HEK293T (cell line): Measurements from ENCODE around the gene CCL3.

Source experiments
- ARNT ChIP-seq: fragments of 450-650 bp; IDR thresholded peaks from 2 replicates; pipeline ENCODE4 v1.6.1; 2017; ENCODE audit warnings: mild to moderate bottlenecking
- BHLHE40 ChIP-seq: fragments of 450-650 bp; IDR thresholded peaks from 2 replicates; pipeline ENCODE4 v1.6.1; 2016; ENCODE audit warnings: mild to moderate bottlenecking, moderate library complexity, borderline replicate concordance
- CTBP1 ChIP-seq: fragments of 450-650 bp; IDR thresholded peaks from 2 replicates; pipeline ENCODE4 v1.6.1; 2016; ENCODE audit warnings: borderline replicate concordance
- ELF4 ChIP-seq: fragments of 450-650 bp; IDR thresholded peaks from 2 replicates; pipeline ENCODE4 v1.6.1; 2017; ENCODE audit warnings: antibody characterized with exemption
- FOXA1 ChIP-seq: fragments of 450-650 bp; IDR thresholded peaks from 2 replicates; pipeline ENCODE4 v1.6.1; 2016; ENCODE audit warnings: mild to moderate bottlenecking
- FOXK2 ChIP-seq: fragments of 450-650 bp; IDR thresholded peaks from 2 replicates; pipeline ENCODE4 v1.6.1; 2016; ENCODE audit warnings: mild to moderate bottlenecking
- FOXM1 ChIP-seq: fragments of 450-650 bp; IDR thresholded peaks from 2 replicates; pipeline ENCODE4 v1.6.1; 2017; ENCODE audit warnings: mild to moderate bottlenecking, borderline replicate concordance
- HDGF ChIP-seq: fragments of 450-650 bp; IDR thresholded peaks from 2 replicates; pipeline ENCODE4 v1.6.1; 2017; ENCODE audit warnings: antibody characterized with exemption, borderline replicate concordance
- L3MBTL2 ChIP-seq: fragments of 450-650 bp; conservative IDR thresholded peaks from 2 replicates; pipeline ENCODE4 v1.6.1; 2016; ENCODE audit warnings: mild to moderate bottlenecking
- NFRKB ChIP-seq: fragments of 450-650 bp; IDR thresholded peaks from 2 replicates; pipeline ENCODE4 v1.6.1; 2016; ENCODE audit warnings: mild to moderate bottlenecking, moderate library complexity
- PKNOX1 ChIP-seq: fragments of 450-650 bp; IDR thresholded peaks from 2 replicates; pipeline ENCODE4 v1.6.1; 2016
- SP1 ChIP-seq: fragments of 450-650 bp; IDR thresholded peaks from 2 replicates; pipeline ENCODE4 v1.6.1; 2017

DNA sequence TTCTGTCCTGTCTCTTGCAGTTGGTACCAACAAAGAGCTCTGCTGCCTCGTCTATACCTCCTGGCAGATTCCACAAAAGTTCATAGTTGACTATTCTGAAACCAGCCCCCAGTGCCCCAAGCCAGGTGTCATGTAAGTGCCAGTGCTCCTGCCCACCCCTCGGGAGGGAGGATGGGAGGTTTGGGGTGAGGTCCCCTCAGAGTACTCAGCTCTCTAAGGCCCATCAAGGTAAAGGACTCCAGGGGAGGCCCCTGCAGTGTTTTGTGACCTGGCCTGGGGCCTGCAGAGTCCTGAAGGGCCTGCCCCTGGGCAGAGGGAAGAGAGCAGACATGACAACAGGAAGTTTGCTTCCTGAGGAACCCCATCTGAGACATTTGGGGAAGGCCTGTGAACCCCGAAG lies 19.5 kb downstream of the CCL3 start:
- TF ChIP-seq SP1 (no peak), PKNOX1 (no peak), CTBP1 (no peak), FOXK2 (no peak), L3MBTL2 (no peak), ELF4 (no peak), HDGF (no peak), FOXM1 (no peak), FOXA1 (no peak), BHLHE40 (no peak), ARNT (no peak), NFRKB (no peak)
